Measurements from ENCODE around the gene ELF2.

GRCh38 chr4:139184129-139184528 is 7.1 kb upstream of the ELF2 start:
- TF ChIP-seq FOXM1 (IDR thresholded peaks at IDR 0.05; ENCODE audit: borderline replicate concordance, low read depth) (no peak), MAX (IDR thresholded peaks at IDR 0.05) (no peak), TAF1 (IDR thresholded peaks at IDR 0.05; ENCODE audit: low read depth) (no peak), RAD21 (IDR thresholded peaks at IDR 0.05; ENCODE audit: low read depth) (peak; percentile 50), YY1 (IDR thresholded peaks at IDR 0.05; ENCODE audit: low read depth) (no peak), EP300 (IDR thresholded peaks at IDR 0.05; ENCODE audit: borderline replicate concordance) (no peak), NFIC (IDR thresholded peaks at IDR 0.05) (no peak), ZBTB7A (IDR thresholded peaks at IDR 0.05; ENCODE audit: low read depth) (no peak), REST (IDR thresholded peaks at IDR 0.05; ENCODE audit: low read depth) (no peak), CREB1 (IDR thresholded peaks at IDR 0.05; ENCODE audit: low read depth) (no peak), TEAD4 (IDR thresholded peaks at IDR 0.05) (no peak), TCF12 (IDR thresholded peaks at IDR 0.05; ENCODE audit: low read depth) (no peak)

Measured in Ishikawa (cell line).